Natural killer cell (primary cell): ENCODE data around the gene EPHB1. TPM values are rescaled to one million over a fixed set of nuclear protein-coding genes. Genes with fewer than 3 reads are reported as not detected.
"Not testable (repeated sequence)": the region's sequence is repeated elsewhere in the genome, so short reads cannot be mapped to it uniquely, and the experiment has no call there.

Experiments
- ATAC-seq, 3 donors: fragments of 150-1000 bp in 2 of 3; fragments of 200-7000 bp in 1 of 3; cut with Tn5 transposase; 1 replicate in 1 of 3; 2 replicates in 2 of 3; pipeline ENCODE4 v1.10.0; 2021; ENCODE audit warnings: mild to moderate bottlenecking in 2 of 3, moderate library complexity in 2 of 3
- DNase-seq, 2 donors: peaks; one replicate each; pipeline versions ENCODE4 v3.0.0 to v3.0.0-alpha.2; 2013 to 2021; ENCODE audit warnings: mixed read lengths in 1 of 2
- H3K27ac ChIP-seq: one replicate; pipeline ENCODE4 v1.5.1; 2013; ENCODE audit warnings: mild to moderate bottlenecking, low read length
- H3K27me3 ChIP-seq: one replicate; pipeline ENCODE4 v1.6.1; 2013; ENCODE audit warnings: low read length; ENCODE audit not compliant: control insufficient read depth, insufficient read depth
- H3K36me3 ChIP-seq: one replicate; pipeline ENCODE4 v1.6.1; 2013; ENCODE audit warnings: low read length; ENCODE audit not compliant: control insufficient read depth, insufficient read depth
- H3K4me1 ChIP-seq: one replicate; pipeline ENCODE4 v1.6.1; 2013; ENCODE audit warnings: low read length; ENCODE audit not compliant: control insufficient read depth, insufficient read depth
- H3K4me3 ChIP-seq: one replicate; pipeline ENCODE4 v1.5.1; 2013; ENCODE audit warnings: low read length
- H3K9me3 ChIP-seq: one replicate; pipeline ENCODE4 v1.6.1; 2013; ENCODE audit warnings: low read length; ENCODE audit not compliant: control insufficient read depth, insufficient read depth
- H3K27ac Mint-ChIP-seq, 2 donors: one replicate each; pipeline ENCODE4 v1.8.0; 2022; ENCODE audit warnings: mild to moderate bottlenecking in 2 of 2, mixed read lengths in 2 of 2, moderate library complexity in 1 of 2
- H3K27me3 Mint-ChIP-seq, 2 donors: one replicate each; pipeline ENCODE4 v1.8.0; 2022; ENCODE audit warnings: low read depth in 2 of 2, mixed read lengths in 2 of 2
- H3K36me3 Mint-ChIP-seq: one replicate; pipeline ENCODE4 v1.8.0; 2022; ENCODE audit warnings: mixed read lengths
- H3K4me1 Mint-ChIP-seq, 2 donors: one replicate each; pipeline ENCODE4 v1.8.0; 2022; ENCODE audit warnings: mixed read lengths in 2 of 2
- H3K4me3 Mint-ChIP-seq: one replicate; pipeline ENCODE4 v1.8.0; 2022; ENCODE audit warnings: mild to moderate bottlenecking, moderate library complexity, mixed read lengths
- H3K9me3 Mint-ChIP-seq, 2 donors: one replicate each; pipeline ENCODE4 v1.8.0; 2022; ENCODE audit warnings: mixed read lengths in 2 of 2
- WGBS: methylation state at CpG from one replicate; pipeline ENCODE4 v1.1.7; 2013; ENCODE audit warnings: missing lambda C conversion rate; ENCODE audit not compliant: insufficient coverage; 5-methylcytosine and 5-hydroxymethylcytosine counted together
- intact Hi-C: fragments of 100-400 bp; cut with micrococcal nuclease; formaldehyde crosslinking; loops from one replicate; pipeline ENCODE4 v1.14.2; 2022
- total RNA-seq, 4 donors: library from RNA; stranded (reverse); fragments of 120-200 nt in 1 of 4; gene quantifications; one replicate each; pipeline versions ENCODE4 v1.2.3 to v1.2.4, GENCODE V29; 2013 to 2022
- TF ChIP-seq, protein P1 (sequence below): fragments of 200-600 bp; IDR thresholded peaks from one replicate; pipeline ENCODE4 v1.8.0; 2022; ENCODE audit warnings: antibody characterized with exemption

EPHB1 gene
- total RNA-seq, 3 donors from 2014 or later (not counting 1 experiment from before 2014, with no cell fraction given): 0.60 TPM; not detected in 2

DNA sequence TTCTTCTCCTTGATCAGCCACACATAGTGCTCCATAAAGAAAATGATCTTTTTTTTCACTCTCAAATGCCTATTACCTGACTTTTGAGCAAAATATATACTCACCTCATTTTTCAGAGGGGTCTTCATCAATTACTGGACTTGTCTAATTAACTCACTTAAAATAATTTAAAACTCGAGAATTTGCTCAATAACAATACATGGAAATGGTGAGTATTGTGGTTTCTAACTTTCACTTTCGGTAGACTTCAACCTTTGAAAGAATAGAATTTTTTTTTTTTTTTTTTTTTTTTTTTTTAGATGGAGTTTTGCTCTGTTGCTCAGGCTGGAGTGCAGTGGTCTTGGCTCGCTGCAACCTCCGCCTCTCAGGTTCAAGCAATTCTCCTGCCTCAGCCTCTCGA is 17.7 kb upstream of the EPHB1 start:
- H3K36me3 ChIP-seq: no peaks in the 10 kb centered on the region
- H3K27ac ChIP-seq: no peak overlapping the region
- H3K27ac Mint-ChIP-seq: no peak overlapping the region
- TF ChIP-seq, protein P1, sequence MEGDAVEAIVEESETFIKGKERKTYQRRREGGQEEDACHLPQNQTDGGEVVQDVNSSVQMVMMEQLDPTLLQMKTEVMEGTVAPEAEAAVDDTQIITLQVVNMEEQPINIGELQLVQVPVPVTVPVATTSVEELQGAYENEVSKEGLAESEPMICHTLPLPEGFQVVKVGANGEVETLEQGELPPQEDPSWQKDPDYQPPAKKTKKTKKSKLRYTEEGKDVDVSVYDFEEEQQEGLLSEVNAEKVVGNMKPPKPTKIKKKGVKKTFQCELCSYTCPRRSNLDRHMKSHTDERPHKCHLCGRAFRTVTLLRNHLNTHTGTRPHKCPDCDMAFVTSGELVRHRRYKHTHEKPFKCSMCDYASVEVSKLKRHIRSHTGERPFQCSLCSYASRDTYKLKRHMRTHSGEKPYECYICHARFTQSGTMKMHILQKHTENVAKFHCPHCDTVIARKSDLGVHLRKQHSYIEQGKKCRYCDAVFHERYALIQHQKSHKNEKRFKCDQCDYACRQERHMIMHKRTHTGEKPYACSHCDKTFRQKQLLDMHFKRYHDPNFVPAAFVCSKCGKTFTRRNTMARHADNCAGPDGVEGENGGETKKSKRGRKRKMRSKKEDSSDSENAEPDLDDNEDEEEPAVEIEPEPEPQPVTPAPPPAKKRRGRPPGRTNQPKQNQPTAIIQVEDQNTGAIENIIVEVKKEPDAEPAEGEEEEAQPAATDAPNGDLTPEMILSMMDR: no peak
- intact Hi-C loops: no loop called here
- H3K9me3 ChIP-seq: no peaks in the 10 kb centered on the region
- ATAC-seq (no peak), DNase-seq (no peak)
- 79% methylated on average over 4 of the region's 5 CpGs for WGBS
- H3K4me1 ChIP-seq: no peaks in the 10 kb centered on the region
- no peaks in the 10 kb centered on the region for H3K9me3 Mint-ChIP-seq
- no peak overlapping the region for H3K4me3 ChIP-seq
- no peaks in the 10 kb centered on the region for H3K4me1 Mint-ChIP-seq
- H3K27me3 ChIP-seq: no peaks in the 10 kb centered on the region
- H3K36me3 Mint-ChIP-seq: no peaks in the 10 kb centered on the region
- H3K27me3 Mint-ChIP-seq: peaks cover 0 to 2% of the 10 kb centered on the region in 2 donors
- H3K4me3 Mint-ChIP-seq: no peak overlapping the region

DNA sequence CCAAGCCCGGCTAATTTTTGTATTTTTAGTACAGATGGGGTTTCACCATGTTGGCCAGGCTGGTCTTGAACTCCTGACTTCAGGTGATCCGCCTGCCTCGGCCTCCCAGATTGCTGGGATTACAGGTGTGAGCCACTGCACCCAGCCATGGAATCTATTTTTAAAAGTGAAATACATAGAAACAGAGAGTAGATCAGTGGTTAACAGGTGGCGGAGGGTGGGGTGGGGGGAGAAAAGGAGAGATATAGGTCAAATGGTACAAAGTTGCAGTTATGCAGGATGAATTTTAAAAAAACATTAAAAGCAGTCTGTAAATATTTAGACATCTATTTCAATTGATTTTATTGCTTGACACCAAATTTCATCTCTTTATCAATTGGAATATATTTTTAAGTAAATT is 6.8 kb upstream of the EPHB1 start:
- H3K36me3 ChIP-seq, H3K9me3 ChIP-seq, H3K4me3 ChIP-seq, intact Hi-C loops, H3K4me1 ChIP-seq, H3K36me3 Mint-ChIP-seq, H3K27me3 ChIP-seq, H3K9me3 Mint-ChIP-seq, H3K4me3 Mint-ChIP-seq, H3K27ac ChIP-seq, H3K4me1 Mint-ChIP-seq, ATAC-seq, DNase-seq, H3K27ac Mint-ChIP-seq: not testable (repeated sequence)
- WGBS: 79% methylated on average over 4 of the region's 4 CpGs
- H3K27me3 Mint-ChIP-seq: peaks cover 12 to 53% of the 10 kb centered on the region in 2 donors

DNA sequence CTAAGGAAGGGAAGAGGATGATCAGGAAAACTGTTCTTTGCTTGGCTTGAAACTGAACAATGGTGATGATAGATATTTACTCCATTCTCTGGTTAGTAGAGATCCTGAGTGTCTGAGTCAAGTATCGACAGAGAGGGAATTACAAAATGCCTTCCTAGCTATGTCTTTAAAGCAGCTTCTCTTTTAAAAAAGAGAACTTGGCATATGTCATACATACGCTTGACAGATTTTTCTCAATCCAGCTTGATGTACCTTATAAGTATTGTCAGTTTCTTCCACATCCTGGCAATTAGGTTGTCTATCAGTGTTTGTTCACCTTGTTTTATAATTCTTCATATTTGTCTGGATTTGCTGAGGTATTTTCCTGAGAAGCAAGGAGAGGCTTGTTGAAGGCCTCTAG is 5.0 kb upstream of the EPHB1 start:
- no peaks in the 10 kb centered on the region for H3K4me1 ChIP-seq
- no peaks in the 10 kb centered on the region for H3K27me3 ChIP-seq
- no peak overlapping the region for H3K4me3 Mint-ChIP-seq
- ATAC-seq (no peak), DNase-seq (no peak)
- no peaks in the 10 kb centered on the region for H3K36me3 ChIP-seq
- H3K36me3 Mint-ChIP-seq: no peaks in the 10 kb centered on the region
- H3K9me3 Mint-ChIP-seq: no peaks in the 10 kb centered on the region
- 85% methylated on average over 2 of the region's 2 CpGs for WGBS
- peaks cover 18 to 47% of the 10 kb centered on the region in 2 donors for H3K27me3 Mint-ChIP-seq
- peaks cover 7% of the 10 kb centered on the region in 2 donors for H3K4me1 Mint-ChIP-seq
- TF ChIP-seq, protein P1: no peak
- no peak overlapping the region for H3K4me3 ChIP-seq
- no peaks in the 10 kb centered on the region for H3K9me3 ChIP-seq
- intact Hi-C loops: loop anchor here (5.0 to 10.0 kb wide), 2 partner anchors 1105 to 1252 kb away; no protein-coding TSS in a partner anchor
- H3K27ac Mint-ChIP-seq: no peak overlapping the region
- no peak overlapping the region for H3K27ac ChIP-seq

GRCh38 chr3:134791992-134792391 is 3.1 kb upstream of the EPHB1 start:
- Histone ChIP-seq H3K27me3 (peaks cover 6% of the 10 kb centered on the region), H3K4me3 (no peak overlapping the region), H3K36me3 (no peaks in the 10 kb centered on the region), H3K27ac (no peak overlapping the region), H3K4me1 (peaks cover 5% of the 10 kb centered on the region), H3K9me3 (no peaks in the 10 kb centered on the region)
- TF ChIP-seq, protein P1: no peak
- Mint-ChIP-seq H3K36me3 (no peaks in the 10 kb centered on the region), H3K4me1 (peaks cover 11% of the 10 kb centered on the region in 2 donors), H3K27ac (no peak overlapping the region), H3K27me3 (peaks cover 22 to 47% of the 10 kb centered on the region in 2 donors), H3K4me3 (no peak overlapping the region), H3K9me3 (no peaks in the 10 kb centered on the region)
- ATAC-seq (no peak), DNase-seq (no peak)
- WGBS: 81% methylated on average over 7 of the region's 8 CpGs
- intact Hi-C loops: loop anchor here (5.0 to 10.0 kb wide), 2 partner anchors 1103 to 1250 kb away; no protein-coding TSS in a partner anchor
